LNCAP (cell line): ENCODE measurements around the gene ROBO4.

ENCODE experiments used
- CTCF ChIP-seq: fragments of 450-650 bp; IDR thresholded peaks from 2 replicates; pipeline ENCODE4 v1.5.1; 2017; ENCODE audit warnings: mild to moderate bottlenecking

Gene ROBO4

DNA sequence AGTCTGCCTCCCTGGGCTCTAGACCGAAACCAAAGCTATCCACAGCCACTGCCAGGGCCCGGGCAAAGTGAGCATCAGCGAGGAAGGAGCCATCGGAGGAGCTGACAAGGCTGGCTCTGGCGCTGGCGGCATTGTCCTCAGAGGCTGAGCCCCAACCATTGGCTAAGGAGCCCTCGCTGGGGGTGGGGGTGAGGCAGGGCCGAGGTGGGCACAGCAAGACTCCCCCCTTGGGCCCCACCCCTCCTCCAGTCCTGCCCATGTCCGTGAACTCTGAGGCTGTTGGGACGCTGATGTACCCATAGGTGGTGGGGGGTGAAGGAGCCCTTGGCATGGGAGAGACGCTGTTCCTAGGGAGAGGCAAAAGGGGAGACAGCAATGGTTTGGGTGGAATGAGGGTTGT lies 11.2 kb downstream of the ROBO4 start:
- no peak for TF ChIP-seq CTCF

GRCh38 chr11:124884869-124885479 lies 12.7 kb downstream of the ROBO4 start:
- TF ChIP-seq CTCF = no peak

DNA sequence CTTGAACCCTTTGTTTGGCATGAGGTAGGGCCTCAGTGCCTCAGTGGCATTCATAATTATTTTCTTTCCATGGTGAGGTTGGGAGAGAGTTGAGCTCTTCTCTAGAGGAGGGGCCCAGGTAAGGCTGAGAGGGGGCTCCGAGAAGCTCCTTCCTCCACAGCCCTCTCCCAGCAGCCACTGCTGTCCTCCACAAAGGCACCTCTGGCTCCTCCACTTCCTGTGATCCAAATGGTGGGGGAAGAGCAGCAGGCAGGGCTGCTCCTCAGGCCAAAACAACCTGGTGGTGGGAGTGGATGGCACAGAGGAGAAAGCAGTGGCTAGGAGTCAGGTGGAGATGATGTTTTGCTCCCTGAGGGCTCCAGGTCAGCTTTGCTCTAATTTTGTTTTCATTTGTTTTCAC lies 13.3 kb downstream of the ROBO4 start:
- TF ChIP-seq CTCF = no peak

- TF ChIP-seq CTCF = no peak
These were observed 15.2 kb downstream of the ROBO4 start for GRCh38 chr11:124882339-124883071.

- TF ChIP-seq CTCF = no peak
These were observed 16.7 kb downstream of the ROBO4 start for GRCh38 chr11:124880958-124881357.

- TF ChIP-seq CTCF = no peak
These were observed 17.4 kb downstream of the ROBO4 start for GRCh38 chr11:124880290-124880611.

- no peak for TF ChIP-seq CTCF
These were observed 18.0 kb downstream of the ROBO4 start for GRCh38 chr11:124879493-124880289.
